ENCODE results near the gene JUND.

GRCh38 chr19:18301718-18302111 lies 20.3 kb upstream of the JUND start:
- TF ChIP-seq CTCF (conservative IDR thresholded peaks at IDR 0.05; ENCODE audit: low read length) (no peak), EZH2phosphoT487 (IDR thresholded peaks at IDR 0.05; ENCODE audit: borderline replicate concordance) (no peak)

Measured in Loucy (cell line).